HEK293 (cell line): ENCODE data around the gene SMIM1.

Source experiments
- GFI1B ChIP-seq: fragments of 450-650 bp; formaldehyde crosslinking; IDR thresholded peaks from 2 replicates; pipeline ENCODE4 v1.5.1; 2016; ENCODE audit warnings: missing biosample characterization, missing genetic modification characterization
- GLIS2 ChIP-seq: fragments of 450-650 bp; formaldehyde crosslinking; IDR thresholded peaks from 2 replicates; pipeline ENCODE4 v1.5.1; 2016; ENCODE audit warnings: missing biosample characterization, missing genetic modification characterization
- HOXA7 ChIP-seq: sonication (generic); formaldehyde crosslinking; IDR thresholded peaks from 2 replicates; pipeline ENCODE4 v1.8.1; 2022; ENCODE audit warnings: missing genetic modification reagents, borderline replicate concordance
- SCRT1 ChIP-seq: fragments of 450-650 bp; formaldehyde crosslinking; IDR thresholded peaks from 2 replicates; pipeline ENCODE4 v1.5.1; 2016; ENCODE audit warnings: missing biosample characterization, missing genetic modification characterization, borderline replicate concordance
- SP7 ChIP-seq: fragments of 450-650 bp; formaldehyde crosslinking; IDR thresholded peaks from 2 replicates; pipeline ENCODE4 v1.5.1; 2016; ENCODE audit warnings: missing biosample characterization, missing genetic modification characterization
- ZFP41 ChIP-seq: fragments of 450-650 bp; formaldehyde crosslinking; IDR thresholded peaks from 2 replicates; pipeline ENCODE4 v1.5.1; 2016; ENCODE audit warnings: missing biosample characterization, missing genetic modification characterization, borderline replicate concordance
- ZIC2 ChIP-seq: fragments of 450-650 bp; formaldehyde crosslinking; IDR thresholded peaks from 2 replicates; pipeline ENCODE4 v1.5.1; 2016; ENCODE audit warnings: missing biosample characterization, missing genetic modification characterization
- ZNF544 ChIP-seq: fragments of 450-650 bp; formaldehyde crosslinking; IDR thresholded peaks from 2 replicates; pipeline ENCODE4 v1.5.0; 2017; ENCODE audit warnings: missing biosample characterization, missing genetic modification characterization
- TF ChIP-seq, protein P1 (sequence below): fragments of 450-650 bp; formaldehyde crosslinking; IDR thresholded peaks from 2 replicates; pipeline ENCODE4 v1.5.1; 2016; ENCODE audit warnings: missing biosample characterization, missing genetic modification characterization
- TF ChIP-seq, protein P2 (sequence below): sonication (generic); formaldehyde crosslinking; IDR thresholded peaks from 2 replicates; pipeline ENCODE4 v1.8.1; 2022; ENCODE audit warnings: mild to moderate bottlenecking, moderate library complexity, missing genetic modification reagents
- TF ChIP-seq, protein P3 (sequence below): fragments of 450-650 bp; formaldehyde crosslinking; IDR thresholded peaks from 2 replicates; pipeline ENCODE4 v1.5.1; 2017; ENCODE audit warnings: missing biosample characterization, missing genetic modification characterization
- TF ChIP-seq, protein P4 (sequence below): fragments of 450-650 bp; formaldehyde crosslinking; IDR thresholded peaks from 2 replicates; pipeline ENCODE4 v1.5.1; 2016; ENCODE audit warnings: missing biosample characterization, missing genetic modification characterization
- TF ChIP-seq, protein P5 (sequence below): fragments of 450-650 bp; IDR thresholded peaks from 2 replicates; pipeline ENCODE4 v1.5.1; 2018; ENCODE audit warnings: missing biosample characterization, mild to moderate bottlenecking, missing genetic modification characterization
- TF ChIP-seq, protein P6 (sequence below): fragments of 450-650 bp; formaldehyde crosslinking; IDR thresholded peaks from 2 replicates; pipeline ENCODE4 v1.5.1; 2016; ENCODE audit warnings: missing biosample characterization, missing genetic modification characterization

Gene SMIM1

DNA sequence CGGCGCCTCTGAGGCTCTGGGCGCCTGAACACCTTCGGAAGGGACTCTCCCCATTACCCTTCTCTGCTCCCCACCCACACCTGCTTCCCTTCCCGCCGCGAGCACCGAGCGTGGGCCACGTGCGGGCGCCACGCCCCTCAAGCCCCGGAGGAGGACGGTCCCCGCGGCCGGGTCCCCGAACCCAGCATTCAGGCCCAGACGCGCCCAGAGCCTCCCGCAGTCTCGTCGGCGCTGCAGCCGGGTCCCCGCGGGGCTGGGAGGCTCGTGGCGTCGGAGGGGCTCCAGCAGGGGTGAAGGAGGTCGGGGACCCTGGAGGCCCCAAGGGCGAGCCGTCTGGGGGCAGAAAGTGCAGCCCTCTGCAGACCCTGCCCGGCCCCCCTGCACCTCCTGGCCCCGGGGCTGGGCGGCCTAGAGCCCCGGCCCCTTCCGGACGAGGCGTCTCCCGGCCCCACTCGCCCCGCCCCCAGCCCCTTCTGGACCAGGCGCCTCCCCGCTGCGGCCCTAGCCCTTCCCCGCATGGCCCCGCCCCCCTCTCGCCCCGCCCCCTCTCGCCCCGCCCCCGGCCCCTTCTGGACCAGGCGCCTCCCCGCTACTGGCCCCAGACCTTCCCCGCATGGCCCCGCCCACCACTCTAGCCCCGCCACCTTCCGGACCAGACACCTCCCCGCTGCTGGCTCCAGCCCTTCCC lies 378 bp upstream of the SMIM1 start (continued):
- TF ChIP-seq ZIC2 (peak; percentile 68), ZFP41 (tag by site-specific recombination) (no peak), ZNF544 (tag by site-specific recombination) (no peak), GFI1B (tag by site-specific recombination) (no peak), GLIS2 (tag by site-specific recombination) (peak; percentile 62), HOXA7 (CRISPR knock-in tag) (no peak), SP7 (peak; percentile 52), SCRT1 (tag by site-specific recombination) (no peak)
- TF ChIP-seq, protein P1, sequence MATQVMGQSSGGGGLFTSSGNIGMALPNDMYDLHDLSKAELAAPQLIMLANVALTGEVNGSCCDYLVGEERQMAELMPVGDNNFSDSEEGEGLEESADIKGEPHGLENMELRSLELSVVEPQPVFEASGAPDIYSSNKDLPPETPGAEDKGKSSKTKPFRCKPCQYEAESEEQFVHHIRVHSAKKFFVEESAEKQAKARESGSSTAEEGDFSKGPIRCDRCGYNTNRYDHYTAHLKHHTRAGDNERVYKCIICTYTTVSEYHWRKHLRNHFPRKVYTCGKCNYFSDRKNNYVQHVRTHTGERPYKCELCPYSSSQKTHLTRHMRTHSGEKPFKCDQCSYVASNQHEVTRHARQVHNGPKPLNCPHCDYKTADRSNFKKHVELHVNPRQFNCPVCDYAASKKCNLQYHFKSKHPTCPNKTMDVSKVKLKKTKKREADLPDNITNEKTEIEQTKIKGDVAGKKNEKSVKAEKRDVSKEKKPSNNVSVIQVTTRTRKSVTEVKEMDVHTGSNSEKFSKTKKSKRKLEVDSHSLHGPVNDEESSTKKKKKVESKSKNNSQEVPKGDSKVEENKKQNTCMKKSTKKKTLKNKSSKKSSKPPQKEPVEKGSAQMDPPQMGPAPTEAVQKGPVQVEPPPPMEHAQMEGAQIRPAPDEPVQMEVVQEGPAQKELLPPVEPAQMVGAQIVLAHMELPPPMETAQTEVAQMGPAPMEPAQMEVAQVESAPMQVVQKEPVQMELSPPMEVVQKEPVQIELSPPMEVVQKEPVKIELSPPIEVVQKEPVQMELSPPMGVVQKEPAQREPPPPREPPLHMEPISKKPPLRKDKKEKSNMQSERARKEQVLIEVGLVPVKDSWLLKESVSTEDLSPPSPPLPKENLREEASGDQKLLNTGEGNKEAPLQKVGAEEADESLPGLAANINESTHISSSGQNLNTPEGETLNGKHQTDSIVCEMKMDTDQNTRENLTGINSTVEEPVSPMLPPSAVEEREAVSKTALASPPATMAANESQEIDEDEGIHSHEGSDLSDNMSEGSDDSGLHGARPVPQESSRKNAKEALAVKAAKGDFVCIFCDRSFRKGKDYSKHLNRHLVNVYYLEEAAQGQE (tag by site-specific recombination) = no peak
- TF ChIP-seq, protein P2, sequence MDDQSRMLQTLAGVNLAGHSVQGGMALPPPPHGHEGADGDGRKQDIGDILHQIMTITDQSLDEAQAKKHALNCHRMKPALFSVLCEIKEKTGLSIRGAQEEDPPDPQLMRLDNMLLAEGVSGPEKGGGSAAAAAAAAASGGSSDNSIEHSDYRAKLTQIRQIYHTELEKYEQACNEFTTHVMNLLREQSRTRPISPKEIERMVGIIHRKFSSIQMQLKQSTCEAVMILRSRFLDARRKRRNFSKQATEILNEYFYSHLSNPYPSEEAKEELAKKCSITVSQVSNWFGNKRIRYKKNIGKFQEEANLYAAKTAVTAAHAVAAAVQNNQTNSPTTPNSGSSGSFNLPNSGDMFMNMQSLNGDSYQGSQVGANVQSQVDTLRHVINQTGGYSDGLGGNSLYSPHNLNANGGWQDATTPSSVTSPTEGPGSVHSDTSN (CRISPR knock-in tag) = peak; percentile 45; the same call in 1 of the 2 replicates
- TF ChIP-seq, protein P3, sequence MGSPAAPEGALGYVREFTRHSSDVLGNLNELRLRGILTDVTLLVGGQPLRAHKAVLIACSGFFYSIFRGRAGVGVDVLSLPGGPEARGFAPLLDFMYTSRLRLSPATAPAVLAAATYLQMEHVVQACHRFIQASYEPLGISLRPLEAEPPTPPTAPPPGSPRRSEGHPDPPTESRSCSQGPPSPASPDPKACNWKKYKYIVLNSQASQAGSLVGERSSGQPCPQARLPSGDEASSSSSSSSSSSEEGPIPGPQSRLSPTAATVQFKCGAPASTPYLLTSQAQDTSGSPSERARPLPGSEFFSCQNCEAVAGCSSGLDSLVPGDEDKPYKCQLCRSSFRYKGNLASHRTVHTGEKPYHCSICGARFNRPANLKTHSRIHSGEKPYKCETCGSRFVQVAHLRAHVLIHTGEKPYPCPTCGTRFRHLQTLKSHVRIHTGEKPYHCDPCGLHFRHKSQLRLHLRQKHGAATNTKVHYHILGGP (tag by site-specific recombination) = no peak
- TF ChIP-seq, protein P4, sequence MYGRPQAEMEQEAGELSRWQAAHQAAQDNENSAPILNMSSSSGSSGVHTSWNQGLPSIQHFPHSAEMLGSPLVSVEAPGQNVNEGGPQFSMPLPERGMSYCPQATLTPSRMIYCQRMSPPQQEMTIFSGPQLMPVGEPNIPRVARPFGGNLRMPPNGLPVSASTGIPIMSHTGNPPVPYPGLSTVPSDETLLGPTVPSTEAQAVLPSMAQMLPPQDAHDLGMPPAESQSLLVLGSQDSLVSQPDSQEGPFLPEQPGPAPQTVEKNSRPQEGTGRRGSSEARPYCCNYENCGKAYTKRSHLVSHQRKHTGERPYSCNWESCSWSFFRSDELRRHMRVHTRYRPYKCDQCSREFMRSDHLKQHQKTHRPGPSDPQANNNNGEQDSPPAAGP (tag by site-specific recombination) = peak; percentile 55; the same call in 1 of the 2 replicates
- TF ChIP-seq, protein P5, sequence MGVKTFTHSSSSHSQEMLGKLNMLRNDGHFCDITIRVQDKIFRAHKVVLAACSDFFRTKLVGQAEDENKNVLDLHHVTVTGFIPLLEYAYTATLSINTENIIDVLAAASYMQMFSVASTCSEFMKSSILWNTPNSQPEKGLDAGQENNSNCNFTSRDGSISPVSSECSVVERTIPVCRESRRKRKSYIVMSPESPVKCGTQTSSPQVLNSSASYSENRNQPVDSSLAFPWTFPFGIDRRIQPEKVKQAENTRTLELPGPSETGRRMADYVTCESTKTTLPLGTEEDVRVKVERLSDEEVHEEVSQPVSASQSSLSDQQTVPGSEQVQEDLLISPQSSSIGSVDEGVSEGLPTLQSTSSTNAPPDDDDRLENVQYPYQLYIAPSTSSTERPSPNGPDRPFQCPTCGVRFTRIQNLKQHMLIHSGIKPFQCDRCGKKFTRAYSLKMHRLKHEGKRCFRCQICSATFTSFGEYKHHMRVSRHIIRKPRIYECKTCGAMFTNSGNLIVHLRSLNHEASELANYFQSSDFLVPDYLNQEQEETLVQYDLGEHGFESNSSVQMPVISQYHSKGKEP (tag by site-specific recombination) = no peak
- TF ChIP-seq, protein P6, sequence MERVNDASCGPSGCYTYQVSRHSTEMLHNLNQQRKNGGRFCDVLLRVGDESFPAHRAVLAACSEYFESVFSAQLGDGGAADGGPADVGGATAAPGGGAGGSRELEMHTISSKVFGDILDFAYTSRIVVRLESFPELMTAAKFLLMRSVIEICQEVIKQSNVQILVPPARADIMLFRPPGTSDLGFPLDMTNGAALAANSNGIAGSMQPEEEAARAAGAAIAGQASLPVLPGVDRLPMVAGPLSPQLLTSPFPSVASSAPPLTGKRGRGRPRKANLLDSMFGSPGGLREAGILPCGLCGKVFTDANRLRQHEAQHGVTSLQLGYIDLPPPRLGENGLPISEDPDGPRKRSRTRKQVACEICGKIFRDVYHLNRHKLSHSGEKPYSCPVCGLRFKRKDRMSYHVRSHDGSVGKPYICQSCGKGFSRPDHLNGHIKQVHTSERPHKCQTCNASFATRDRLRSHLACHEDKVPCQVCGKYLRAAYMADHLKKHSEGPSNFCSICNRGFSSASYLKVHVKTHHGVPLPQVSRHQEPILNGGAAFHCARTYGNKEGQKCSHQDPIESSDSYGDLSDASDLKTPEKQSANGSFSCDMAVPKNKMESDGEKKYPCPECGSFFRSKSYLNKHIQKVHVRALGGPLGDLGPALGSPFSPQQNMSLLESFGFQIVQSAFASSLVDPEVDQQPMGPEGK (tag by site-specific recombination) = peak; percentile 38
- TF ChIP-seq, all 188 proteins: peak for 26
